Ishikawa (cell line): Measurements from ENCODE around the gene DNMT3A.

Experiments
- CEBPB ChIP-seq: IDR thresholded peaks from 2 replicates; pipeline ENCODE4 v1.6.1; 2012
- CREB1 ChIP-seq: IDR thresholded peaks from 2 replicates; pipeline ENCODE4 v1.6.1; 2012; ENCODE audit warnings: low read depth
- EGR1 ChIP-seq: IDR thresholded peaks from 2 replicates; pipeline ENCODE4 v1.6.1; 2012
- EP300 ChIP-seq: IDR thresholded peaks from 2 replicates; pipeline ENCODE4 v1.6.1; 2012; ENCODE audit warnings: borderline replicate concordance
- FOXM1 ChIP-seq: IDR thresholded peaks from 2 replicates; pipeline ENCODE4 v1.6.1; 2012; ENCODE audit warnings: low read depth, borderline replicate concordance
- MAX ChIP-seq: IDR thresholded peaks from 2 replicates; pipeline ENCODE4 v1.6.1; 2012
- NFIC ChIP-seq: IDR thresholded peaks from 2 replicates; pipeline ENCODE4 v1.6.1; 2012
- RAD21 ChIP-seq: IDR thresholded peaks from 2 replicates; pipeline ENCODE4 v1.6.1; 2012; ENCODE audit warnings: low read depth
- REST ChIP-seq: IDR thresholded peaks from 2 replicates; pipeline ENCODE4 v1.6.1; 2012; ENCODE audit warnings: low read depth, mild to moderate bottlenecking
- TAF1 ChIP-seq: IDR thresholded peaks from 2 replicates; pipeline ENCODE4 v1.6.1; 2012; ENCODE audit warnings: low read depth, mild to moderate bottlenecking
- TCF12 ChIP-seq: IDR thresholded peaks from 2 replicates; pipeline ENCODE4 v1.6.1; 2012; ENCODE audit warnings: low read depth
- TEAD4 ChIP-seq: IDR thresholded peaks from 2 replicates; pipeline ENCODE4 v1.6.1; 2012
- USF1 ChIP-seq: IDR thresholded peaks from 2 replicates; pipeline ENCODE4 v1.6.1; 2012
- YY1 ChIP-seq: IDR thresholded peaks from 2 replicates; pipeline ENCODE4 v1.6.1; 2012; ENCODE audit warnings: low read depth
- ZBTB7A ChIP-seq: IDR thresholded peaks from 2 replicates; pipeline ENCODE4 v1.6.1; 2012; ENCODE audit warnings: low read depth

DNMT3A gene

GRCh38 chr2:25355270-25355669, 13.5 kb upstream of the DNMT3A start:
- TF ChIP-seq YY1, result no peak
- no peak for TF ChIP-seq CREB1
- no peak for TF ChIP-seq TAF1
- TF ChIP-seq MAX, result no peak
- no peak for TF ChIP-seq EGR1
- no peak for TF ChIP-seq ZBTB7A
- TF ChIP-seq FOXM1, result no peak
- no peak for TF ChIP-seq NFIC
- TF ChIP-seq CEBPB, result no peak
- no peak for TF ChIP-seq USF1
- TF ChIP-seq TCF12, result no peak
- TF ChIP-seq RAD21, result no peak
- no peak for TF ChIP-seq REST
- no peak for TF ChIP-seq EP300
- TF ChIP-seq TEAD4, result no peak

- TF ChIP-seq YY1 (no peak), TCF12 (no peak), TAF1 (no peak), EP300 (no peak), NFIC (no peak), ZBTB7A (no peak), CREB1 (no peak), CEBPB (no peak), USF1 (no peak), RAD21 (no peak), MAX (no peak), FOXM1 (no peak), TEAD4 (no peak), EGR1 (no peak), REST (no peak)
Measured at GRCh38 chr2:25354116-25354515, 12.4 kb upstream of the DNMT3A start.

- TF ChIP-seq RAD21, result no peak
- no peak for TF ChIP-seq YY1
- TF ChIP-seq CEBPB, result no peak
Measured at GRCh38 chr2:25349397-25349796, 7.7 kb upstream of the DNMT3A start.

- no peak for TF ChIP-seq FOXM1
- no peak for TF ChIP-seq USF1
- TF ChIP-seq TEAD4, result no peak
- no peak for TF ChIP-seq MAX
- no peak for TF ChIP-seq RAD21
Measured at GRCh38 chr2:25347846-25348245, 6.1 kb upstream of the DNMT3A start.

GRCh38 chr2:25347205-25347815, 5.6 kb upstream of the DNMT3A start:
- TF ChIP-seq YY1 (no peak), ZBTB7A (no peak), FOXM1 (no peak), CREB1 (no peak), TCF12 (no peak), NFIC (no peak), REST (no peak), TEAD4 (no peak), CEBPB (no peak), RAD21 (no peak), MAX (no peak), USF1 (no peak), TAF1 (no peak), EGR1 (no peak), EP300 (no peak)
